GM11168 (cell line): ENCODE data around the gene FRYL.
"Not testable (repeated sequence)": the region's sequence is repeated elsewhere in the genome, so short reads cannot be mapped to it uniquely, and the experiment has no call there.

Source experiments
- in situ Hi-C: fragments of 300-500 bp; cut with MboI; formaldehyde crosslinking; loops from one replicate; pipeline ENCODE4 v1.12.0; 2022; ENCODE audit warnings: low sequenced_read_pairs; ENCODE audit not compliant: unreplicated experiment

Gene FRYL

GRCh38 chr4:48467891-48468290, 312.2 kb downstream of the FRYL start:
- in situ Hi-C loops: no loop called here

- in situ Hi-C loops: no loop called here
These were observed 312.6 kb downstream of the FRYL start for GRCh38 chr4:48467442-48467841.

DNA sequence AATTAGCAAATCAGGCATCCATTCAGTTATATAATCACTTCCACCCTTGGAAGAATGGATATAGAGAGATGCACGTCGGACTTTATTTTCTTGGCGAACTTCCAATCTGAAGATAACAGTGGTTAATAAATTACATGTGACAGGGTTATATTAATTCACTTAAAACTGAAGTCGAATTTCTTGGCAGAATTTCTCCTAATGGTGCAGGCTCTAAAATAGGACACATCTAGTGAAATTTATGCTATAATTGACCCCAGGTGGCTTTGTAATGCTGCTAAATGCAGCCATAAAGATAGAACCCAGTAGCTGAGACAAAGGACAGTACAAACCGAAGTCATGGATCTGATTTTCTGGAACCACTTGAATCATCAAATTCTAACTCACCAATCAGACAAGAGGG, 317.7 kb downstream of the FRYL start:
- in situ Hi-C loops: no loop called here

GRCh38 chr4:48461000-48461399, 319.1 kb downstream of the FRYL start:
- in situ Hi-C loops: no loop called here

- in situ Hi-C loops: no loop called here
These were observed 325.5 kb downstream of the FRYL start for GRCh38 chr4:48454591-48454990.

- in situ Hi-C loops: not testable (repeated sequence)
These were observed 328.4 kb downstream of the FRYL start for GRCh38 chr4:48451656-48452055.

GRCh38 chr4:48450740-48451139, 329.3 kb downstream of the FRYL start:
- in situ Hi-C loops: no loop called here

- in situ Hi-C loops: no loop called here
These were observed 330.9 kb downstream of the FRYL start for GRCh38 chr4:48449151-48449550.
